Islet of Langerhans (tissue), 1 donor: ENCODE results near the gene IFNW1.

ENCODE experiments used
- FAIRE-seq: peaks from one replicate; lab custom pipeline; 2011; peaks lifted over from hg19 to GRCh38; lab: Jason Lieb, UNC

Gene IFNW1

DNA sequence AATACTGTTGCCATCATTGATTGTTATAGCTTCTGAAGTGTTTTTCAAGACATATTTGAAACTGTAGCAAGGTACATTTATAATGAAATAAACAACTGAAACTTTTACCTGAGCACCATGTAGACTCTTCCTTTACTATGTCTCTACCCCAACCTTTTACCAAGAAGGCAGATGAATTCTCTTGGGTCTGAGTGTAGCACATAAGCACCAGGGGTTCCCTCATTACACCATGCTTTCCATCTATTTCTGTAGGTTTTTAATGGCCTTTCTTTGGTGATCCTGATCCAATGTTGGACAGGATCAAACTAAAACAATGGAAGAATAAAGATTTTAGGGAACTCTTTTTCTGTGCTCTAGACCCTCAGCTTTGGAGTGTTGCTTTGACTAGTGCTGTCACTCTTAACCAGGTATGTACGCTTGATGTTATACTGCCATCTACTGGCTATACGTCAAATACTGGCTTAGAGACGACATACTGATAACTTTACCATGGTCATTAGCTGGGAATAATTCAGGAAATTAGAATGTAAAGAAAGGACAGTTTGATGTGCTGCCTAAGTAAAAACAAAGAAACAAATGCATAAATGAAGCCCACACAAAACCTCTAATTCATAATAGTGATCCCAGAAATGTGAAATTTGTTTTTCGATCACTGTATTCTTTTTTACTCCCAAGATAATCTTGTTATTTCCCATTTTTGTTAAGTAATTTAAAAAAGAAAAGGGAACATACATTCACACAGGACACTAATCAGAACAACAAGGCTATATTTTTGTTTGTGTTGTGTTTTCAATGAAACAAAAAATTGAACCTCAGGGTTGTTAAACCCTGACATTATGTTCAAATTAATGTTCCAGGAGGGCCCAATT is 30.7 kb downstream of the IFNW1 start:
- peak; percentile 96 for FAIRE-seq

DNA sequence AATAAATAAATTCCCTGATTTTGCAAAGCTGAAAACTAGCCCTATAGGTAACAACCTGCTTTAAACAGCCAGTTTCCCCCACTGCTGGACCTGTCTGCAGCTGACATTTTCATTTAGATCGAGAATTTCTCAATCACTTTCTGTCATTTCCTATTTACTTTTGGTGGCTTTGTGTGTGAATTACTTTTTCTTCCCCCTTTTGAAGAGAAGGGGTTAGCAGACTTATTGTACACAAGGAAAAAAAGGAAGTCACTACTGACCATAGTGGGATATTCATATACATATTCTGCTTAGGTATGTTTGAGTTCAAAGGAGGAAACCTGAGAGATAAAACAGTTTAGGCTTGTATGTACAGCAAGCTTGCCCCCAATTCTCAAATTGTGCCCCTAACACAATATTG is 36.8 kb downstream of the IFNW1 start:
- FAIRE-seq = no peak

DNA sequence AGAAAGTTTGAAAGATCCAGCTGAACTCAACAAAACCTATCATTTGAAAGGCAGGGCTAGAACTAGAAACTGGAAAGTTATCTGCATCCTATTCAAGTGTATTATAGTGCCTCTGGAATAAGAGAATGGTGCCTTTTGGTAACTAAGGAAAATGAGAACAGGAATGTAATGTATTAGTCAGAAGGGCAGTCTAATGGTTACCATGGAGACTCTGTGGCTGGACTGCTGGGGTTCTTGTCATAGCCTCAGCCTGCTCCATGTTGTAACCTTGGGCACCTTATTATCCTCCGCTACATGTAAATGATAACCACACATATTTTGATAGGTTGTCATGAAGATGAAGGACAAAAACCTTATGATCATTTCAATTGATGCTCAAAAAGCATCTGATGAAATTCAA is 39.3 kb downstream of the IFNW1 start:
- no peak for FAIRE-seq

DNA sequence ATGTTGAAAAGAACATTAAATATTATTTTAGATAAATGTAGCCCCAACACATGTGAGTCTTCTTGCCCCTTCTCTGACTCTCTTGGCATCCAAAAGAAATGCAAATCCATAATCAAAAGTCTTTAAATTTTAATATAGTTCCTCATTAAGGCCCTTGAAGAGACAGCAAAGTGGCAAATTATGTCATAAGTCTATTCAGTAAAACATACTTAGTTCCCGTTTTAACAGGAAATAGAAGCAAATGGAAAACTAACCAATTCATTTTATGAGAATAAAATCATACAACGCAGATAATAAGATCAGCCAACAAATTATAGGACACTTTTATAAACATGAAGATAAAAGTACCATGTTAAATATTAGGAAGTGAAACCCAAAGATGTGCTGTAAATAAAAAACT is 43.8 kb downstream of the IFNW1 start:
- FAIRE-seq = no peak

DNA sequence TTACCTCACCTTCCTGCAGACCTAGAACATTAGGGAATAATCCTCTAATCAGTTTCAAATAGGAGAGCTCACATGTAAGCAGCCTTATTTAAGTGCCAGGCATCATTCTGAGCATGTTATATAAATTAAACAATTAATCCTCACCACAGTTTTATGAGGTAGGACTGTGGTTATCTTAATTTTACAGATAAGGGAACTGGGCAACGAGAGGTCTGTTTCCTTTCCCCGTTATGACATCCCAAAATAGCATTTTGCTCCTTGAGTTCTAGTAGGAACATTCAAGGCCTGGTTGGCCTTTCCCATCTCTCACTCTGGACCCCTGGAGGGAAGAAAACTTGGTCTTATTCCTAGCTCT is 44.8 kb downstream of the IFNW1 start:
- FAIRE-seq = no peak

DNA sequence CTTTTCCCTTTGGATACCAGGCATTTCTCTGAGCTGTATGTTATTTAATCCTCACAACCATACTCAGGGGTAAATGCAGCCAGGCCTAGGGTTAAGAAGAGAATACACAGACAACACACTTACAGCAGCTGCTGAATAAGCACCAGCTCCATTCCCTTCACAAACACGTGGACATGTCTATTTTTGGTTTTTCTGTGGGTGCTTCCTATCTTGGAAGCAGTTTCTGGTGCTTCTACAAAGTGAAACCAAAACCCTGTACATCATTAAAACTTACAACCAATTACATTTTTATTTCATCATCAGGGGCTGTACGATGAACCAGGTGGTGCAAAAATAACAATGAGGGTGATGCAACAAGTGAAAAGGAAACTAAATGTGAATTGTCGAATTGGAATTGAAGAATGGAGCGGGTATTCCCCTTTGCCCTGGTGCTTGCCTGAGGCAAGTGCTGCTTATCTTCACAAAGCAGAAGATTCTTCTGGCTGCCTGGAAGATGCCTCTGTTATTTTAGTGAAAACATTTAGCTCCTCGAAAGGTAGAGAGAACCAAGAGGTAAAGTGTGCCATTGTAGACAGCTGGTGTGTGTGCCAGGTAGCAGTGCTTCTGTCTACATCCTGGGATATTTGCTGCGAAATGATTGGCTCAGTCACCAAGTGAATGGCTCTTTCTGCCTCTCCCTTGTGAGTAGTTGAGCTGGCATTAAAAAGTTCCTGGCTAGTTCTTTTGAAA is 45.3 kb downstream of the IFNW1 start:
- peak; percentile 92 for FAIRE-seq

DNA sequence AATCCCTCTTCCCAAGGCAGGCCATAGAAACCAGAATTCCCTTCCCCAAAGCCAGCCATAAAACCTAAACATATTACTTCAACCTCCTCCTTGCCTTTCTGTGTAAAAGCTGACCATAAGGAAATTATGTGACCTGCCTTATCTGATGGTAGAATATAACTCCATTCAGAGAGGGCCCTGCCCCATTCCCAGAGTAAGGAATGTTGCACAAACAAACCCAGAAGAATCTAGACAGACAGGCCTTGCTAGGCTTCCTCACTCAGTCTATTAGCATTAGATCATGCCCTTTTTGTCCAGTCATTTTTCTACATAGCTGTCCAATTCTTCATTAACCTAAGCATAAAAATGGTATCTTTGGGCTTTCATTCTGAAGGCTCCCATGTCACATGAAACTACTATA is 46.1 kb downstream of the IFNW1 start:
- FAIRE-seq = no peak
